OCI-LY1 (cell line): ENCODE results near the gene LCNL1.

ENCODE experiments used
- H2AFZ ChIP-seq: fragments of 200-600 bp; sonication (generic), shearing (Covaris generic); 2 replicates; pipeline ENCODE4 v1.6.0; 2014; ENCODE audit warnings: antibody characterized with exemption, mild to moderate bottlenecking, low read length
- H3F3A ChIP-seq: fragments of 200-600 bp; sonication (generic), shearing (Covaris generic); 2 replicates; pipeline ENCODE4 v1.6.0; 2014; ENCODE audit warnings: mild to moderate bottlenecking, antibody characterized with exemption, low read length, moderate library complexity; ENCODE audit not compliant: insufficient read depth
- H3K27ac ChIP-seq: fragments of 200-600 bp; sonication (generic); 2 replicates; pipeline ENCODE4 v1.5.1; 2014; ENCODE audit warnings: low read length, mixed run types, mild to moderate bottlenecking, low read depth; ENCODE audit not compliant: poor library complexity, severe bottlenecking
- H3K27me3 ChIP-seq: fragments of 200-600 bp; sonication (generic); 2 replicates; pipeline ENCODE4 v1.6.0; 2014; ENCODE audit warnings: antibody characterized with exemption, mild to moderate bottlenecking, low read length, moderate library complexity; ENCODE audit not compliant: insufficient read depth
- H3K36me3 ChIP-seq: fragments of 200-600 bp; sonication (generic); 2 replicates; pipeline ENCODE4 v1.6.1; 2014; ENCODE audit warnings: mild to moderate bottlenecking, antibody characterized with exemption, low read length, moderate library complexity, mixed read lengths; ENCODE audit not compliant: insufficient read depth
- H3K4me1 ChIP-seq: fragments of 200-600 bp; sonication (generic); 2 replicates; pipeline ENCODE4 v1.5.1; 2014; ENCODE audit warnings: mild to moderate bottlenecking, low read length, moderate library complexity; ENCODE audit not compliant: insufficient read depth, severe bottlenecking
- H3K4me2 ChIP-seq: fragments of 200-600 bp; sonication (generic), shearing (Covaris generic); 2 replicates; pipeline ENCODE4 v1.6.1; 2014; ENCODE audit warnings: low read length
- H3K4me3 ChIP-seq: fragments of 200-600 bp; sonication (generic); 2 replicates; pipeline ENCODE4 v1.5.1; 2014; ENCODE audit warnings: low read length, low read depth, mild to moderate bottlenecking, mixed read lengths; ENCODE audit not compliant: poor library complexity, severe bottlenecking
- H3K79me2 ChIP-seq: fragments of 200-600 bp; shearing (Covaris generic); 2 replicates; pipeline ENCODE4 v1.6.1; 2016; ENCODE audit warnings: mixed run types, low read length, mixed read lengths; ENCODE audit not compliant: insufficient read depth
- H3K9ac ChIP-seq: fragments of 200-600 bp; sonication (generic), shearing (Covaris generic); 2 replicates; pipeline ENCODE4 v1.6.1; 2014; ENCODE audit warnings: mild to moderate bottlenecking, low read length, mixed read lengths
- H3K9me2 ChIP-seq: fragments of 200-600 bp; sonication (generic), shearing (Covaris generic); 2 replicates; pipeline ENCODE4 v1.6.1; 2014; ENCODE audit warnings: low read depth, mild to moderate bottlenecking, low read length, mixed read lengths
- H3K9me3 ChIP-seq: fragments of 200-600 bp; shearing (Covaris generic); 2 replicates; pipeline ENCODE4 v1.6.1; 2014; ENCODE audit warnings: low read length, mixed read lengths
- H4K20me1 ChIP-seq: fragments of 200-600 bp; sonication (generic), shearing (Covaris generic); 2 replicates; pipeline ENCODE4 v1.6.0; 2016; ENCODE audit warnings: mild to moderate bottlenecking, low read length; ENCODE audit not compliant: insufficient read depth
- EZH2 ChIP-seq: fragments of 200-600 bp; sonication (generic), shearing (Covaris generic); IDR thresholded peaks from 2 replicates; pipeline ENCODE4 v1.8.0; 2017; ENCODE audit warnings: borderline replicate concordance, mixed run types, mild to moderate bottlenecking, antibody characterized with exemption, low read length, moderate library complexity, mixed read lengths
- TF ChIP-seq, protein P1 (sequence below): fragments of 200-600 bp; sonication (generic), shearing (Covaris generic); IDR thresholded peaks from 2 replicates; pipeline ENCODE4 v1.5.1; 2017; ENCODE audit warnings: mild to moderate bottlenecking, antibody characterized with exemption, low read length, moderate library complexity, mixed read lengths

Gene LCNL1

DNA sequence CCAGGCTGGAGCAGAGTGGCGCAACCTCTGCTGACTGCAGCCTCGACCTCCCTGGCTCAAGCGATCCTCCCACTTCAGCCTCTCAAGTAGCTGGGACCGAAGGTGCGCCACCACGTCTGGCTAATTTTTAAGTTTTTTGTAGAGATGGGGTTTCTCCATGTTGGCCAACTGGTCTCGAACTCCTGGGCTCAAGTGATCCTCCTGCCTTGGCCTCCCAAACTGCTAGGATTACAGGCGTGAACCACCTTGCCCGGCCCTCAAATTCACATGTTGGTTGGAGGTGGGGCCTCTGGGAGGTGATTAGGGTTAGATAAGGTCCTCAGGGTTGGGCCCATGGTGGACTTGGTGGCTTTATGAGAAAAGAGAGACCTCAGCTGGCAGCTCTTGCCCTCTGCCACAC is 20.6 kb upstream of the LCNL1 start:
- Histone ChIP-seq H2AFZ (no peak overlapping the region), H3K36me3 (no peaks in the 10 kb centered on the region), H3K4me1 (peaks cover 5% of the 10 kb centered on the region), H3K27me3 (peaks cover 24% of the 10 kb centered on the region; the same call in 1 of the 2 replicates), H3K4me3 (no peak overlapping the region), H4K20me1 (no peaks in the 10 kb centered on the region), H3F3A (no peaks in the 10 kb centered on the region), H3K79me2 (no peaks in the 10 kb centered on the region), H3K4me2 (no peak overlapping the region), H3K27ac (no peak overlapping the region), H3K9me2 (no peaks in the 10 kb centered on the region), H3K9ac (no peak overlapping the region), H3K9me3 (no peaks in the 10 kb centered on the region)
- TF ChIP-seq, protein P1, sequence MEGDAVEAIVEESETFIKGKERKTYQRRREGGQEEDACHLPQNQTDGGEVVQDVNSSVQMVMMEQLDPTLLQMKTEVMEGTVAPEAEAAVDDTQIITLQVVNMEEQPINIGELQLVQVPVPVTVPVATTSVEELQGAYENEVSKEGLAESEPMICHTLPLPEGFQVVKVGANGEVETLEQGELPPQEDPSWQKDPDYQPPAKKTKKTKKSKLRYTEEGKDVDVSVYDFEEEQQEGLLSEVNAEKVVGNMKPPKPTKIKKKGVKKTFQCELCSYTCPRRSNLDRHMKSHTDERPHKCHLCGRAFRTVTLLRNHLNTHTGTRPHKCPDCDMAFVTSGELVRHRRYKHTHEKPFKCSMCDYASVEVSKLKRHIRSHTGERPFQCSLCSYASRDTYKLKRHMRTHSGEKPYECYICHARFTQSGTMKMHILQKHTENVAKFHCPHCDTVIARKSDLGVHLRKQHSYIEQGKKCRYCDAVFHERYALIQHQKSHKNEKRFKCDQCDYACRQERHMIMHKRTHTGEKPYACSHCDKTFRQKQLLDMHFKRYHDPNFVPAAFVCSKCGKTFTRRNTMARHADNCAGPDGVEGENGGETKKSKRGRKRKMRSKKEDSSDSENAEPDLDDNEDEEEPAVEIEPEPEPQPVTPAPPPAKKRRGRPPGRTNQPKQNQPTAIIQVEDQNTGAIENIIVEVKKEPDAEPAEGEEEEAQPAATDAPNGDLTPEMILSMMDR: no peak
- TF ChIP-seq EZH2: no peak

DNA sequence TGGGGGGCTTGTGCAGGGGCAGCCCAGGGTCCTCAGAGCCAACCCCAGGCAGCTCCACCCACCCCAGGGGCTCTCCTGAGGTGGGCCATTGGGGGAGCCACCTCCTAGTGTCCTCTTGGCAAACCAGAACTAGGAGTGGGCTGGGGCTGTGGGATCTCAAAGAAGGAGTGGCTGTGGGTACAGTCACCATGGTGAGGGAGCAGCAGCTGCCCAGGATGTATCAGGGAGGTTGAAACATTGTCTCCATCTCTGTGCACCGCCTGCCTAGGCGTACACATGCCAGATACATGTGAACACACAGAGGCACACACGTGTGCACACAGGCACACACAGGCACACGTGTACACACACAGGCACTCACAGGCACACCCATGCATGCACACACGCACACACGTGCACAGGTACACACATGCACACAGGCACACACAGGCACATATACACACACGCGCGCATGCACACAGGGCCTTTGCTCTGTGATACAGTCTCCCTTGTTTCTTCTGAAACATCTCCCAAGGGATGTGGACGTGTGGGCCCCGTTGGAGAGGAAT is 20.0 kb upstream of the LCNL1 start:
- no peaks in the 10 kb centered on the region for H3K79me2 ChIP-seq
- no peak for TF ChIP-seq EZH2
- TF ChIP-seq, protein P1: no peak
- H3K27me3 ChIP-seq: peaks cover 24% of the 10 kb centered on the region; the same call in 1 of the 2 replicates
- no peak overlapping the region for H2AFZ ChIP-seq
- H3K4me2 ChIP-seq: no peak overlapping the region
- H4K20me1 ChIP-seq: no peaks in the 10 kb centered on the region
- no peaks in the 10 kb centered on the region for H3K9me3 ChIP-seq
- no peak overlapping the region for H3K4me3 ChIP-seq
- peaks cover 5% of the 10 kb centered on the region for H3K4me1 ChIP-seq
- no peak overlapping the region for H3K9ac ChIP-seq
- H3K36me3 ChIP-seq: no peaks in the 10 kb centered on the region
- H3K9me2 ChIP-seq: no peaks in the 10 kb centered on the region
- no peak overlapping the region for H3K27ac ChIP-seq
- H3F3A ChIP-seq: no peaks in the 10 kb centered on the region

DNA sequence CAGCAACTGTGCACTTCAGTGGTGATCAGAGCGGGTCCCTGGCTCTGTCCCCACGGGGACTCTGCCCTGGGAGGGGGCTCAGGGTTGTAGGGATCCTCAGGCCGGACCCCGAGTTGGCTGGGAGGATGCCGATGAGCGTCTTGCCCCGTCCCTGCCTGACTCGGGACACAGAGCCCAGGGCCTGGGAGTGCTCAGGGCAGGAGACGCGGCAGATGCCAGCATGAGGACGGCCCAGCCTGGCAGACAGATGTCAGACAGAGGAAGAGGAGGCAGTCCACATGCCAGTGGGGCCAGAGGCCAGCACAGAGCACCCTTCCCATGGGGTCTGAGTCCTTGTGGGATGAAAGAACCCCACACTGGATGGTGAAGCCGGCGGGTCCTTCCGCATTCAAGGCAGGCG is 19.5 kb upstream of the LCNL1 start:
- Histone ChIP-seq H3K79me2 (no peaks in the 10 kb centered on the region), H3K4me2 (no peak overlapping the region), H3K27me3 (peaks cover 19% of the 10 kb centered on the region; the same call in 1 of the 2 replicates), H3K4me3 (no peak overlapping the region), H3K27ac (no peak overlapping the region), H3K9me3 (no peaks in the 10 kb centered on the region), H3K36me3 (no peaks in the 10 kb centered on the region), H2AFZ (no peak overlapping the region), H3K4me1 (peaks cover 5% of the 10 kb centered on the region), H3K9me2 (no peaks in the 10 kb centered on the region), H3F3A (no peaks in the 10 kb centered on the region), H4K20me1 (no peaks in the 10 kb centered on the region), H3K9ac (no peak overlapping the region)
- TF ChIP-seq EZH2: no peak
- TF ChIP-seq, protein P1: no peak
